Breast epithelium (tissue), 3 donors: ENCODE results near the gene MKI67.

ENCODE experiments used
- POLR2A ChIP-seq: fragments of 450-650 bp; IDR thresholded peaks from one replicate; pipeline ENCODE4 v1.6.1; 2016; ENCODE audit warnings: antibody characterized with exemption, mild to moderate bottlenecking, moderate library complexity
- TF ChIP-seq, protein P1 (sequence below), 3 donors: fragments of 450-650 bp; IDR thresholded peaks; one replicate each; pipeline ENCODE4 v1.5.1; 2016 to 2017; ENCODE audit warnings: antibody characterized with exemption in 3 of 3, mild to moderate bottlenecking in 3 of 3, moderate library complexity in 3 of 3

DNA sequence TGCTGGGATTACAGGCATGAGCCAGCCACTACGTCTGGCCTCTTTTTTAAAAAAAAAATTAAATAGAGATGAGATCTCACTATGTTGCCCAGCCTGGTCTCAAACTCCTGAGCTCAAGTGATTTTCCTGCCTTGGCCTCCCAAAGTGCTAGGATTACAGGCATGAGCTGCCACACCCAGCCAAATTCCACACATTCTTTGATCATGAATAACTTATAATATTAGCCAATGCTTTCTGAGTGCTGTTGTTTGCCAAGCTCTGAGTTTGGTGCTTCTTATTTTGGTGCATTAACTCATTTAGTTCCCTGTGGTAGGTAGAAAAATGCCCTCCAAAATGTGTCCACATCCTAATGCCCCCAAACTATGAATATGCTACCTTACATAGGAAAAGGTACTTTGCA lies 47.2 kb upstream of the MKI67 start:
- TF ChIP-seq, protein P1, sequence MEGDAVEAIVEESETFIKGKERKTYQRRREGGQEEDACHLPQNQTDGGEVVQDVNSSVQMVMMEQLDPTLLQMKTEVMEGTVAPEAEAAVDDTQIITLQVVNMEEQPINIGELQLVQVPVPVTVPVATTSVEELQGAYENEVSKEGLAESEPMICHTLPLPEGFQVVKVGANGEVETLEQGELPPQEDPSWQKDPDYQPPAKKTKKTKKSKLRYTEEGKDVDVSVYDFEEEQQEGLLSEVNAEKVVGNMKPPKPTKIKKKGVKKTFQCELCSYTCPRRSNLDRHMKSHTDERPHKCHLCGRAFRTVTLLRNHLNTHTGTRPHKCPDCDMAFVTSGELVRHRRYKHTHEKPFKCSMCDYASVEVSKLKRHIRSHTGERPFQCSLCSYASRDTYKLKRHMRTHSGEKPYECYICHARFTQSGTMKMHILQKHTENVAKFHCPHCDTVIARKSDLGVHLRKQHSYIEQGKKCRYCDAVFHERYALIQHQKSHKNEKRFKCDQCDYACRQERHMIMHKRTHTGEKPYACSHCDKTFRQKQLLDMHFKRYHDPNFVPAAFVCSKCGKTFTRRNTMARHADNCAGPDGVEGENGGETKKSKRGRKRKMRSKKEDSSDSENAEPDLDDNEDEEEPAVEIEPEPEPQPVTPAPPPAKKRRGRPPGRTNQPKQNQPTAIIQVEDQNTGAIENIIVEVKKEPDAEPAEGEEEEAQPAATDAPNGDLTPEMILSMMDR (IDR thresholded peaks at IDR 0.05): no peak
- TF ChIP-seq POLR2A: no peak
